Tracheal epithelial cell (primary cell): ENCODE results near the gene PI3. TPM values are rescaled to one million over a fixed set of nuclear protein-coding genes. Genes with fewer than 3 reads are reported as not detected.

Experiments
- total RNA-seq: library from RNA; depleted of rRNA; stranded (reverse); fragments of >200 nt; gene quantifications from 2 replicates; pipeline ENCODE4 v1.2.1, GENCODE V29; 2014

The PI3 gene, protein sequence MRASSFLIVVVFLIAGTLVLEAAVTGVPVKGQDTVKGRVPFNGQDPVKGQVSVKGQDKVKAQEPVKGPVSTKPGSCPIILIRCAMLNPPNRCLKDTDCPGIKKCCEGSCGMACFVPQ
- total RNA-seq, result 7.0 and 45.3 TPM in 2 replicates

DNA sequence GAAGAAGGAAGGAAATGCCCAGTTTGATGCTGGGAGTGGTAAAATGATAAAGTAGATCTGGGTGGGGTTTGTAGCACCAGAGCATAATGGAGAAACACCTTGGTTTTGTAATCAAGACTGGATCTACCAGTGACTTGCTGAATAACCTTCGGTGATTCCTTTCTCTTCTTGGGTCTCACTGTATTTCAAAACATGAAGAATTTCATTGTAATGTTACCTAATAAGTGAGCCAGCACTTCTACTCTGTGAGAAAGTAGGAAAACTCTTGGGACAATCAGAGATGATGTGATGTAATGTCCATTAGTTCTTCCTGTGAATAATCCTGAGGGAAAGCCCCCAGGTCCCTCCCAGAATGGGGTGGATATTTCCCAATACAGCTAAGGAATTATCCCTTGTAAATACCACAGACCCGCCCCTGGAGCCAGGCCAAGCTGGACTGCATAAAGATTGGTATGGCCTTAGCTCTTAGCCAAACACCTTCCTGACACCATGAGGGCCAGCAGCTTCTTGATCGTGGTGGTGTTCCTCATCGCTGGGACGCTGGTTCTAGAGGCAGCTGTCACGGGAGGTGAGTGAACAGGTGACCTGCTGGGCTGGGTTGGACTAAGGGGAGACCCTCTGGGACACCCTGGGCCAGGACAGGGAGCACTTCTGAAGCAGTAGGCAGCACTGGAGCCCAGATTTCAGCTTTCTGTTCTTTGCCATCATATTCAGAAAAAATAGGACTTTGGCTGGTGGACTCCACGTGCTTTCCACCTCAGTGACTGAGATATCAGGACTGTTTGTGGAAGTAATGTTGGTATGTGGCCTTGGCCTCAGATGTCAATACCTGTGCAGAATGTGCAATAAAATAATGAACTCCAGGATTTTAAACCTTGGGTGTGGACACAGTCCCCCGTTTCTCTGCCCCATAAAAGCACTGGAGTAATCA, at the start of gene PI3:
TSS of gene PI3 (plus strand) at position 469 of the 931 bp plus-strand sequence. CDS start at position 490, 21 bp downstream.

DNA sequence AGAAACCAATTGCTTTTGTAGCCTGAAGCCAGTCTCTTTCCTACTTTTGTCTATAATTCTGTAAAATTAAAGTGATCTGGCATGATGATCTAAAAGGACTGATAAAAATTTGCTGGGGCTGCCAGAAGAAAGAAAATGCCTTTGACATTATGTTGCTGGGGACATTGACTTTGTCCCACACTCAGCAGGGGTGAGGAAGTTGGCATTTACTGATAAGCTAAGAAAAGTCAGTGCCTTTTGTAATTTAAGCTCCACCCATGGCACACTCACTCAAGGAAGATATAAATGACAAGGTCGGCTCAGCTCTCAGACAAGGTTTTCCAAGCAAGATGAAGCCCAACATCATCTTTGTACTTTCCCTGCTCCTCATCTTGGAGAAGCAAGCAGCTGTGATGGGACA, 32.0 kb downstream of the PI3 start, which contains the start of gene SEMG1:
TSS of gene SEMG1 (plus strand) at position 309 of the 400 bp plus-strand sequence. CDS start at position 330, 21 bp downstream.

DNA sequence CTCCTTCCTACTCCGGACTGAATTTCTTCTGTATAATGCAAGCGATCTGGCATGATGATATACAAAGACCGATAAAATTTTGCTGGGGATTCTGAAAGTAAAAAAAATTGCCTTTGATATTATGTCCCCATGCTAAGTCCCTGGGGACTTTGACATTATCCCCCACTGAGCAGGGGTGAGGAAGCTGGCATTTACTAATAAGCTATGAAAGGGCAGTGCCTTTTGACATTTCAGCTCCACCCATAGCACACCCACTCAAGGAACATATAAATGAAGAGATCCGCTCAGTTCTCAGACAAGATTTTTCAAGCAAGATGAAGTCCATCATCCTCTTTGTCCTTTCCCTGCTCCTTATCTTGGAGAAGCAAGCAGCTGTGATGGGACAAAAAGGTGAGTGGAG, 46.4 kb downstream of the PI3 start, which contains the start of gene SEMG2:
TSS of gene SEMG2 (plus strand) at position 298 of the 400 bp plus-strand sequence. CDS start at position 315, 17 bp downstream.

Other genes starting within 250 kb of the PI3 start
- gene TOMM34, start 214.5 kb upstream of the PI3 start, total RNA-seq, result 21.5 and 34.7 TPM in 2 replicates
- 24.7 and 25.3 TPM in 2 replicates for gene STK4, start 208.4 kb upstream of the PI3 start, total RNA-seq
- gene KCNS1, start 73.8 kb upstream of the PI3 start, total RNA-seq, result 1.1 and 3.9 TPM in 2 replicates
- gene WFDC5, start 59.7 kb upstream of the PI3 start, total RNA-seq, result 2.4 TPM in 1 of 2 replicates, not detected in the other
- gene WFDC12, start 50.4 kb upstream of the PI3 start, total RNA-seq, result 0.96 TPM in 1 of 2 replicates, not detected in the other
- gene SEMG1, start 32.1 kb downstream of the PI3 start, total RNA-seq, result not detected in 2 replicates
- not detected in 2 replicates for gene SEMG2, start 46.5 kb downstream of the PI3 start, total RNA-seq
- gene SLPI, start 79.7 kb downstream of the PI3 start, total RNA-seq, result 837 and 1,171 TPM in 2 replicates
- not detected in 2 replicates for gene RBPJL, start 131.9 kb downstream of the PI3 start, total RNA-seq
- gene MATN4, start 133.4 kb downstream of the PI3 start, total RNA-seq, result 0.21 TPM in 1 of 2 replicates, not detected in the other
- 335 and 460 TPM in 2 replicates for gene SDC4, start 173.5 kb downstream of the PI3 start, total RNA-seq
- gene SYS1, start 188.3 kb downstream of the PI3 start, total RNA-seq, result 14.1 and 28.2 TPM in 2 replicates
- under 0.01 and 0.21 TPM in 2 replicates for gene TP53TG5, start 203.4 kb downstream of the PI3 start, total RNA-seq
- gene DBNDD2, start 233.4 kb downstream of the PI3 start, total RNA-seq, result 22.6 and 22.7 TPM in 2 replicates
- 22.2 and 23.4 TPM in 2 replicates for gene PIGT, start 241.2 kb downstream of the PI3 start, total RNA-seq